ENCODE results near the gene PKDCC. TPM values are rescaled to one million over a fixed set of nuclear protein-coding genes. Genes with fewer than 3 reads are reported as not detected.

Gene PKDCC
- total and polyA plus RNA-seq, 2 of the 8 experiments (the other 6 are each of a cell fraction or from before 2014, with no cell fraction given): 49.9 to 80.1 TPM

DNA sequence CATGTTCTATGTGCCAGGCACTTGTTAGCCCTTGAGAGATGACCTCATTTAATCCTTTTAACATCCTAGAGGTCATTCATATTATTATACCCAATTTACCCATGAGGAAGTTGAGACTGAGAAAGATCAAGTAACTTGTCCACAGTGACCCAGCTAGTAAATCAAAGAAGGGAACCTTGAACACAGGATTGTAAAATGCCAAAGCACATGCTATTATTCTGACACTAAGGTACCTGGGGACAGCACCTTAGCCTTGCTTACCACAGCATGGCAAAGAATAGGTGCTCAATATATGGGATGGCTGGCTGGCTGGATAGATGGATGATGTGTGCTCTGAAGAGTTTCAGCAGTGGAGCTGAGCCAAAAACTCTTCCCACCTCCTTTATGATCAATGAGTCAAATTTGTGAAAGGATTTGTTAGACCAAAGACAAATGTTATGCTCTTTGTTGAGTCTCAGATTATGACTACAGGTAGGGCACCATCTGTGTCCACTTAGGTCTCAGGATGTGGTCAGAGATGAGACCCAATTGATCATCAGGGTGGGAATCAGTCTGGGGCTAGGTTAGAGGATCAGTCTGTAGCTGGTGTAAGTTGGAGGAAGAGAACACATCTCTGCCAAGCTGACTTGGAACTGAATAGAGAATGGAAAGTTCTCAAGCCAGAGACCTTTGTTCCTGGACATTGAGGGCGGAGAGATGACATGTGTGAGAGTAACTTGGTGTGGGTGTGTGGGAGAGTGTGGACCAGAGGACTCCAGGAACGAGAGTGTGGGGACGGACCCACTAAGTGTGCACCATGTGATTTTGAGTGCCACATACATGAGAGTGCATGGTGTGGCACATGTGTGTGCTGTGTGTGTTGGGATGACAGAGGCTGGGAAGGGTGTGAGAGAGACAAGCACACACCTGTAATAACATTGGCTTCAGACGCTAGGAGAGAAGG, 16.3 kb upstream of the PKDCC start (continued):
- TF ChIP-seq BACH1 (IDR thresholded peaks at IDR 0.05; ENCODE audit: low read length): no peak
- no peak for TF ChIP-seq NANOG (IDR thresholded peaks at IDR 0.05; ENCODE audit: insufficient read depth, low read depth, low read length, poor library complexity, severe bottlenecking)
- TF ChIP-seq HDAC2 (IDR thresholded peaks at IDR 0.05; ENCODE audit: borderline replicate concordance in 1 of 2, low read depth in 2 of 2, low read length in 2 of 2): no peak
- TF ChIP-seq TBP (IDR thresholded peaks at IDR 0.05; ENCODE audit: low read depth, low read length): no peak
- no peak for TF ChIP-seq FOSL1 (IDR thresholded peaks at IDR 0.05; ENCODE audit: insufficient read depth, low read depth, low read length)
- no peak for TF ChIP-seq RXRA (IDR thresholded peaks at IDR 0.05; ENCODE audit: insufficient read depth, low read depth, low read length)
- no peak for TF ChIP-seq KDM5A (IDR thresholded peaks at IDR 0.05; ENCODE audit: low read length)
- TF ChIP-seq, protein P1, sequence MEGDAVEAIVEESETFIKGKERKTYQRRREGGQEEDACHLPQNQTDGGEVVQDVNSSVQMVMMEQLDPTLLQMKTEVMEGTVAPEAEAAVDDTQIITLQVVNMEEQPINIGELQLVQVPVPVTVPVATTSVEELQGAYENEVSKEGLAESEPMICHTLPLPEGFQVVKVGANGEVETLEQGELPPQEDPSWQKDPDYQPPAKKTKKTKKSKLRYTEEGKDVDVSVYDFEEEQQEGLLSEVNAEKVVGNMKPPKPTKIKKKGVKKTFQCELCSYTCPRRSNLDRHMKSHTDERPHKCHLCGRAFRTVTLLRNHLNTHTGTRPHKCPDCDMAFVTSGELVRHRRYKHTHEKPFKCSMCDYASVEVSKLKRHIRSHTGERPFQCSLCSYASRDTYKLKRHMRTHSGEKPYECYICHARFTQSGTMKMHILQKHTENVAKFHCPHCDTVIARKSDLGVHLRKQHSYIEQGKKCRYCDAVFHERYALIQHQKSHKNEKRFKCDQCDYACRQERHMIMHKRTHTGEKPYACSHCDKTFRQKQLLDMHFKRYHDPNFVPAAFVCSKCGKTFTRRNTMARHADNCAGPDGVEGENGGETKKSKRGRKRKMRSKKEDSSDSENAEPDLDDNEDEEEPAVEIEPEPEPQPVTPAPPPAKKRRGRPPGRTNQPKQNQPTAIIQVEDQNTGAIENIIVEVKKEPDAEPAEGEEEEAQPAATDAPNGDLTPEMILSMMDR (IDR thresholded peaks at IDR 0.05; ENCODE audit: control extremely low read depth in 1 of 3, insufficient read depth in 1 of 3, low read depth in 1 of 3, low read length in 3 of 3): no peak
